ENCODE data around the gene GRIN3B.

GRIN3B gene

DNA sequence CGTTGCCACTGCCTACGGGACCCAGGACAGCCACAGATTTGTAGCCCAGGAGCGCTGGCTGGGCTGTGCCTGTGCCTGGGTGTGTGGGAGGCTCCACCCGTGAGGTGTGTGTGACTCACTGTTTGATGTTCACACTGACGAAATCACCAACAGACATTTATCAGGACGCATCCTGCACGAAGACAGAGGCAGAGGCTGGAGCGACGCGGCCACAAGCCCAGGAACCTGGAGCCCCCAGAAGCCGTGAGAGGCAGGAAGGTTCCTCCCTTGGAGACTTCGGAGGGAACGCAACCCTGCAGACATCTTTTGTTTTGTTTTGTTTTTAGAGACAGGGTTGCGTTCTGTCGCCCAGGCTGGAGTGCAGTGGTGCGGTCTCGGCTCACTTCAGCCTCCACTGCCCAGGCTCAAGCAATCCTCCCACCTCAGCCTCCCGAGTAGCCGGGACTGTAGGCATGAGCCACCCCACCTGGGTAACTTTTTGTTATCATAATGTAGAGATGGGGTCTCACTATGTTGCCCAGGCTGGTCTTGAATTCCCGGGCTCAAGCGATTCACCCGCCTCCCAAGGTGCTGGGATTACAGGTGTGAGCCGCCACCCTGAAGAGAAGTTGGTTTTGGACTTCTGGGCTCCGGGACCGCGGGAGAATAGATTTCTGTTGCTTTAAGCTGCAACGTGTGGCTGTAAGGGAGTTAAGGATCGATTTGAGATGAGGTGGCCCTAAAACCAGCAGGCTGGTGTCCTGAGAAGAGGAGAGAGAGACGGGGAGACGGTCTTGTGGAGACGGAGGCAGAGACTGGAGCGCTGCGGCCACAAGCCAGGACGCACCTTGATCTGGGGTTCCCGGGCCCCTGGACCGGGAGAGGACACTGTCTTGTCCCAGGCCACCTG lies 41.0 kb upstream of the GRIN3B start:
- Histone ChIP-seq H3K79me2 (ENCODE audit: insufficient read depth, low read depth) (no peaks in the 10 kb centered on the region), H3K4me1 (ENCODE audit: low read depth, poor library complexity, severe bottlenecking) (no peaks in the 10 kb centered on the region), H3K27me3 (ENCODE audit: insufficient read depth, low read depth) (no peaks in the 10 kb centered on the region), H3K27ac (no peak overlapping the region), H4K20me1 (ENCODE audit: insufficient read depth) (no peaks in the 10 kb centered on the region), H2AFZ (ENCODE audit: low read depth) (no peak overlapping the region), H3K4me3 (IDR thresholded peaks at IDR 0.05; ENCODE audit: insufficient read depth, low read depth, low read length) (no peak overlapping the region), H3K36me3 (ENCODE audit: insufficient read depth) (no peaks in the 10 kb centered on the region), H3K9ac (no peak overlapping the region), H3K4me2 (no peak overlapping the region)
- TF ChIP-seq, protein P1, sequence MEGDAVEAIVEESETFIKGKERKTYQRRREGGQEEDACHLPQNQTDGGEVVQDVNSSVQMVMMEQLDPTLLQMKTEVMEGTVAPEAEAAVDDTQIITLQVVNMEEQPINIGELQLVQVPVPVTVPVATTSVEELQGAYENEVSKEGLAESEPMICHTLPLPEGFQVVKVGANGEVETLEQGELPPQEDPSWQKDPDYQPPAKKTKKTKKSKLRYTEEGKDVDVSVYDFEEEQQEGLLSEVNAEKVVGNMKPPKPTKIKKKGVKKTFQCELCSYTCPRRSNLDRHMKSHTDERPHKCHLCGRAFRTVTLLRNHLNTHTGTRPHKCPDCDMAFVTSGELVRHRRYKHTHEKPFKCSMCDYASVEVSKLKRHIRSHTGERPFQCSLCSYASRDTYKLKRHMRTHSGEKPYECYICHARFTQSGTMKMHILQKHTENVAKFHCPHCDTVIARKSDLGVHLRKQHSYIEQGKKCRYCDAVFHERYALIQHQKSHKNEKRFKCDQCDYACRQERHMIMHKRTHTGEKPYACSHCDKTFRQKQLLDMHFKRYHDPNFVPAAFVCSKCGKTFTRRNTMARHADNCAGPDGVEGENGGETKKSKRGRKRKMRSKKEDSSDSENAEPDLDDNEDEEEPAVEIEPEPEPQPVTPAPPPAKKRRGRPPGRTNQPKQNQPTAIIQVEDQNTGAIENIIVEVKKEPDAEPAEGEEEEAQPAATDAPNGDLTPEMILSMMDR (conservative IDR thresholded peaks at IDR 0.05; ENCODE audit: low read depth, low read length), result no peak

DNA sequence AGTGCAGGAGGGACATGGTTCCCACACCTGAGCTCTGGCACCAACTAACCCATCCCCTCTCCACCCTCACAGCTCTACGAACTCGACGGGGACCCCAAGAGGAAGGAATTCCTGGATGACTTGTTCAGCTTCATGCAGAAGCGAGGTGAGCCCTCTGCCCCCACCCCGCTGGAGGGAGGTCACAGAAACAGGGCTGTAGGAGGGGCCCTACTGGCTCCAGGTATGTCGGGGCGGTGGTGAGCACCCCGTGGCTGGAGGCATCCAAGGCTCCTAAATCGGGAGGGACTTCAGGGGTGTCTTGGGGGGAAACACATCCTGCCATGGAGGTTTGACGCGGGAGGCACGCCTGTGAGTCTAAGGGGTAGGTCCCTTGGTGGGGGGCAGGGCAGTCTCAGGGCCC lies 40.2 kb upstream of the GRIN3B start:
- no peaks in the 10 kb centered on the region for H3K79me2 ChIP-seq (ENCODE audit: insufficient read depth, low read depth)
- no peak overlapping the region for H3K4me3 ChIP-seq (IDR thresholded peaks at IDR 0.05; ENCODE audit: insufficient read depth, low read depth, low read length)
- H3K4me2 ChIP-seq, result no peak overlapping the region
- no peak overlapping the region for H3K27ac ChIP-seq
- H3K9ac ChIP-seq, result no peak overlapping the region
- TF ChIP-seq, protein P1 (conservative IDR thresholded peaks at IDR 0.05; ENCODE audit: low read depth, low read length), result no peak
- H2AFZ ChIP-seq (ENCODE audit: low read depth), result no peak overlapping the region
- no peaks in the 10 kb centered on the region for H4K20me1 ChIP-seq (ENCODE audit: insufficient read depth)
- H3K36me3 ChIP-seq (ENCODE audit: insufficient read depth), result no peaks in the 10 kb centered on the region
- no peaks in the 10 kb centered on the region for H3K4me1 ChIP-seq (ENCODE audit: low read depth, poor library complexity, severe bottlenecking)
- H3K27me3 ChIP-seq (ENCODE audit: insufficient read depth, low read depth), result no peaks in the 10 kb centered on the region

DNA sequence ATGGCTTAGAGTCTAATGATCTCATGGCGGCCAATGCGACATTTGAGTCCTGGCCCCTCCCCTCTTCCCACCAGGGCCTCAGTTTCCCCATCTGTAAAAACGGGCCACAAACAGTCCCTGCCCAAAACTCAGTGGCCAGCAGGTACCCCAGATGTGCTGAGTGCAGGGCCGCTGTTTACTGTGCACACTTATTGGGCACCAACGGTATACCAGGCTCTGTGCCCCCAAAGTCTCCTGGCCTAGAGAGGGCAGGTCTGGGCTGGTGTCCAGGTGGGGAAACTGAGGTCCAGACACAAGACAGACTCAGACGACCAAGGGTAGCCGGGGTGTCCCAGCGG lies 39.6 kb upstream of the GRIN3B start:
- H3K79me2 ChIP-seq (ENCODE audit: insufficient read depth, low read depth), result no peaks in the 10 kb centered on the region
- no peak overlapping the region for H3K4me2 ChIP-seq
- TF ChIP-seq, protein P1 (conservative IDR thresholded peaks at IDR 0.05; ENCODE audit: low read depth, low read length), result no peak

DNA sequence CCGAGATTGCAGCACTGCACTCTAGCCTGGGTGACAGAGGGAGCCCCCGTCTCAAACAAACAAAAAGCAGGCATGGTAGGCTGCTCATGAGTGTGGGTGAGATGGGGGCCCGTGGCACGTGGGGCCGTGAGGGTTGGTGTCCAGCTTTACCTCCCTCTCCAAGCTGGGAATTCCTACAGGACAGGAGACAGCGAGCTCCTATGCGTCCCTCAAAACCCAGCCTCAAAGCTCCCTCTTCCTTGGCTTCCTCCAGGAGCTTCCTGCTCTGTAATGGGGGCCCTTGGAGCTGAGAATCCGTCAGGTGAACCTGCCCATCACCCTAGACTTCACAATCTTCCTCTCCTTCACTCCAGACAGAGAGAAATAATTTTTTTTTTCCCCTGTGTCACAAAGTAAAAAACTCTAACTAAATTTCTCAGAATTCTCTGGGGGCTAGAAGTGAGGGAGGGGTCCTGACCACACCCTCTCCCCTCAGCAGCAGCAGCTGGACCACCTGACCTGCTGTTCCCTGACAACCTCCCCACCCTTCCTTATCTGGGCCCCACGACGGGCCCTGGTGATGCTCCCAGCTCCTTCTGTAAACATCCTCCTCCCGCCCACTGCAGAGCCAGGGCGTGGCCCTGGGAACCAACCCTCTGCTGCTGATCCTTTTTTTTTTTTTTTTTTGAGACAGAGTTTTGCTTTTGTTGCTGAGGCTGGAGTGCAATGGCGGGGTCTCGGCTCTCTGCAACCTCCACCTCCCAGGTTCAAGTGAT lies 38.2 kb upstream of the GRIN3B start:
- TF ChIP-seq, protein P1 (conservative IDR thresholded peaks at IDR 0.05; ENCODE audit: low read depth, low read length), result no peak
- H3K27ac ChIP-seq, result no peak overlapping the region

More for the DNA sequence above, 39.6 kb upstream of the GRIN3B start:
- Histone ChIP-seq H2AFZ (ENCODE audit: low read depth) (no peak overlapping the region), H4K20me1 (ENCODE audit: insufficient read depth) (no peaks in the 10 kb centered on the region), H3K9ac (no peak overlapping the region), H3K27ac (no peak overlapping the region), H3K4me3 (IDR thresholded peaks at IDR 0.05; ENCODE audit: insufficient read depth, low read depth, low read length) (no peak overlapping the region), H3K27me3 (ENCODE audit: insufficient read depth, low read depth) (no peaks in the 10 kb centered on the region), H3K36me3 (ENCODE audit: insufficient read depth) (no peaks in the 10 kb centered on the region), H3K4me1 (ENCODE audit: low read depth, poor library complexity, severe bottlenecking) (no peaks in the 10 kb centered on the region)

More for the DNA sequence above, 38.2 kb upstream of the GRIN3B start:
- no peak overlapping the region for H3K4me2 ChIP-seq
- H3K27me3 ChIP-seq (ENCODE audit: insufficient read depth, low read depth), result no peaks in the 10 kb centered on the region
- no peaks in the 10 kb centered on the region for H3K36me3 ChIP-seq (ENCODE audit: insufficient read depth)
- no peak overlapping the region for H3K4me3 ChIP-seq (IDR thresholded peaks at IDR 0.05; ENCODE audit: insufficient read depth, low read depth, low read length)
- H4K20me1 ChIP-seq (ENCODE audit: insufficient read depth), result no peaks in the 10 kb centered on the region
- H3K79me2 ChIP-seq (ENCODE audit: insufficient read depth, low read depth), result no peaks in the 10 kb centered on the region
- H2AFZ ChIP-seq (ENCODE audit: low read depth), result no peak overlapping the region
- no peak overlapping the region for H3K9ac ChIP-seq
- no peaks in the 10 kb centered on the region for H3K4me1 ChIP-seq (ENCODE audit: low read depth, poor library complexity, severe bottlenecking)
